SKM-1 (cell line): ENCODE measurements around the gene SNX5.

Source experiments
- DNase-seq: peaks from one replicate; lab custom pipeline; 2025; ENCODE audit not compliant: unreplicated experiment; lab: John Stamatoyannopoulos, UW

Gene SNX5

DNA sequence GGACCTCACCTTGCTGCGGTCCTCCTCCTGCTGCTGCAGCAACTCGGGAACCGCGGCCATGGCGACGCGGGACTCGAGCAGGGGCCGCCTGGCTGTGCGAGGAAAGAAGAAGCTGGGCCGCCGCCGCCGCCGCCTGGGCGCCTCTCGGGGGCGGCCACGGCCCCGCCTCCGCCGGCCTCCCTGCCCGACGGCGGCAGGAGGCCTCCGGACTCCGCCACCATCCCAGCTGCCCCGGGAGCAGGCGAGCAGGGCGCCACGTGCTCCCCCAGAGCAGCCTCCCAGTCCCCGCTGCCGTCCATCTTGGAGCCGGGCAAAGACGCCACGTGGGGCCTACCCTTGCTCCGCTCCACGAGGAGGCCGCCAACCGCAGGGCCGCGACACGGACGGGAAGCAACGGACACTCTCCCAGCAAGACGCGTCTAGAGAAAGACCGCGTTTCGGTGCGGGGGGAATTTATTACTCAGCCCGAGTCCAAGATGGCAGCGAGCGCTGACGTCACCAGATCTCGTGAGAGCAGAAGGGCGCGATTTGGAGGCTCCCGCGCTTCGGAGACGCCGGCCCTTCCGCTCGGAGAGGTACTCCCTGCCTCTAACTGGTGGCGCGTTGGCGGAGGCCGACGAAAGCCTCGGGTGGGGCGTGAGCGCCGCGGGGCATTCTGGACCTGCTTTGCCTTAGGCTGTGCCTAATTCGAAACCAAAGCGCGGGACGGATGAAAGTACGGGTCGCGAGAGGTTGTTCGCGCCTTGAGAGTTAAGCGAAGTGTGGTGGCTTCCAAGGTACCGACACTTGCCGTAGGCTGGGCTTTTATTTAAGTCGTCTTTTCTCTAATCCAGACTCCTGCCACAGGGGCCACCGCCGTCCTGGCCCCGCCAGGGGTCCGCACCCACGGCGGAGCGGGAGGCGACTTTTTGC is at the start of gene SNX5, which contains the start of gene MGME1:
TSS of gene SNX5 (minus strand) at position 429 of the 912 bp plus-strand sequence. CDS start at position 60, 369 bp downstream.
TSS of gene MGME1 (plus strand) at position 653 of the 912 bp plus-strand sequence. CDS start 842 bp downstream, outside the sequence.
- DNase-seq: peak; percentile 57

DNA sequence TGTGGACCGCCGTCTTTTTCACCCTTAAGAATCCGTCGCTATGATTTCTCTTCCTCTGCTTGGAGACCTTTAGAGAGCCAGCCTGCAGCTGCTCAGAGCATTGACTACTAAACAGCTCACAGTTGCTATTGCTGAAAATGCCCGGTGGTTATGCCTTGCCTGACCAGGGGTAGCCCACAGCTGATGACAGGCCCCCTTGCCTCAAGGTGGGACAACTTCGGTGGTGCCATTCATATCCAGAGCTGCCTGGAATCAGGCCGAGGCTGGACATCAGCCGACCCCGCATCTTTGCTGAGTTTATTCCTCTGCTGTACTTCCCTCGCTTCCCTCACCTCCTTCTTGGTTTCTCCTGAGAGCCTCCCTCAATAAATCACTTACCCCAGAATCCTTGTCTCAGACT is 49.5 kb upstream of the SNX5 start:
- DNase-seq: no peak

DNA sequence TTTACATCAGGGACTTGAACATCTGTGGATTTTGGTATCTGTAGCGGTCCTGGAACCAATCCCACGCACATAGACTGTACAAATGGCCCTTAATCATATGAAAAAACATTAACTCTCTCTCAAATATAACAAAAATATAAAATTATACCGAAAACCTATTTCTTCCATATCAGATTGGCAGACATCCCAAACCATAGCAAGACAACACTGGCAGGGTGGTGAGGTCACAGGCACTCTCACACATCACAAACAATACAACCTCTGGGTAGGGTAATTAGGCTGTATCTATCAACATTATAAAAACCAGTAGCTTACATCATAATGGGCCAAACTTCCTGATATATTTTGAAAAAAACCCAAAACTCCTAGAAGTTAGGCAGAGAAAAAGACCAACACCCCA is 48.2 kb upstream of the SNX5 start:
- DNase-seq: no peak

DNA sequence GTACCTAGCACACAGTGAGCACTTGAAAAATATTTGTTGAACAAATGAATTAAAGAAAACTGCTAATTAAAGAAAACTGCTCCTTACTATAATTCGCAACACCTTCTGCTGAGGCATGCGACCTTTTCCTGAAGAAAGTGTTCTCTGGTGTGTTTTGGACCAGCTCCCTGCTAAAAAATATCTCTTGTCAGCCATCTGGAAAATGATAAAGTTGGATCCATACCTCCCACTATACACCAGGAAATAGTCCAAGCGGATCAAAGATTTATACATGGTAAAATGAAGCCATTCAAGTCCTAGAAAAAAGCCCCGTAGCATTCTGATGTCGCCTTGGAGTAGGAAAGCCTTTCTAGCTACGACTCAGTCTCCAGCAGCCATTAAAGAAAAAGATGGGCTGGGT is 45.8 kb upstream of the SNX5 start:
- DNase-seq: no peak

DNA sequence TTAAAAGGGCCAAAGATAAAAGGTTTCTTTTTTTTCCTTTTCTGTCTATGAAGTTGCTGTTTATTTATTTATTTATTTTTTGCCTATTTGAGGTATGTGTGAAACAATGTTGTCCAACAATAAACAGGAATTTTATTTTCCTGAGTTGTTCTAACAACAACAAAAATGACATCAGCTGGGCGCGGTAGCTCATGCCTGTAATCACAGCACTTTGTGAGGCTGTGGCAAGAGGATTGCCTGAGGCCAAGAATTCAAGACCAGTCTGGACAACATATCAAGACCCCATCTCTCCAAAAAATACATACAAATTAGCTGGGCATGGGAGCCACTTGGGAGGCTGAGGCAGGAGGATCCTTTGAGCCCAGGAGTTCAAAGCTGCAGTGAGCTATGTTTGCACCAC is 44.3 kb upstream of the SNX5 start:
- DNase-seq: no peak

DNA sequence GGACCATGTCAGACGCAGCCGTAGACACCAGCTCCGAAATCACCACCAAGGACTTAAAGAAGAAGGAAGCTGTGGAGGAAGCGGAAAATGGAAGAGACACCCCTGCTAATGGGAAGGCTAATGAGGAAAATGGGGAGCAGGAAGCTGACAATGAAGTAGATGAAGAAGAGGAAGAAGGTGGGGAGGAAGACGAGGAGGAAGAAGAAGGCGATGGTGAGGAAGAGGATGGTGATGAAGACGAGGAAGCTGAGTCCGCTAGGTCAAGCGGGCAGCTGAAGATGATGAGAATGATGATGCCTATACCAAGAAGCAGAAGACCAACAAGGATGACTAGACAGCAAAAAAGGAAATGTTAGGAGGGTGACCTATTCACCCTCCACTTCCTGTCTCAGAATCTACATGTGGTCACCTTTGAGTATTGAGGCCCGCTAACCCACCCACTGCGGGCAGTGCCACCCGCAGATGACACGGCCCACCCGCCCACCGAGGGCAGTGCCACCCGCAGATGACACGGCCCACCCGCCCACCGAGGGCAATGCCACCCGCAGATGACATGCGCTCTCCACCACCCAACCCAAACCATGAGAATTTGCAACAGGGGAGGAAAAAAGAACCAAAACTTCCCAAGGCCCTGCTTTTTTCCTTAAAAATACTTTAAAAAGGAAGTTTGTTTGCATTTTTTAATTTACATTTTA is 43.5 kb upstream of the SNX5 start:
- no peak for DNase-seq

DNA sequence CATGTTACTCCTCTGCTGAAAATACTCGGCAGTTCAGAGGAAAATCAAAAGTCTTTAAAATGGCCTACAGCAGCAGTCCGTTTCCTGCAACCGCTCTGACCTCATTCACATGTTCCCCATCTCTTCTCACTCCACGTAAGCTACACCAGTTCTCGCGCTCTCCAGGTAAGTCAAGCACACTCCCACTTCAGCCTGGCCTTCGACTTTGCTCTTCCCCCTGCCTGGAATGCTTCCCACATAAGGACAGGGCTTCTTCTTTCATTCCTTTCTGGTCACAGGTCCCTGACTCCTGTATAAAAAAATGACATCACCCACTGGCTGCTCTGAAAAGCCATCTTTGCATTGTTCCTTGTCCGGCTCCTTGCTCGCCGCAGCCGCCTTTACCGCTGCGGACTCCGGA is 42.9 kb upstream of the SNX5 start:
- DNase-seq: no peak

DNA sequence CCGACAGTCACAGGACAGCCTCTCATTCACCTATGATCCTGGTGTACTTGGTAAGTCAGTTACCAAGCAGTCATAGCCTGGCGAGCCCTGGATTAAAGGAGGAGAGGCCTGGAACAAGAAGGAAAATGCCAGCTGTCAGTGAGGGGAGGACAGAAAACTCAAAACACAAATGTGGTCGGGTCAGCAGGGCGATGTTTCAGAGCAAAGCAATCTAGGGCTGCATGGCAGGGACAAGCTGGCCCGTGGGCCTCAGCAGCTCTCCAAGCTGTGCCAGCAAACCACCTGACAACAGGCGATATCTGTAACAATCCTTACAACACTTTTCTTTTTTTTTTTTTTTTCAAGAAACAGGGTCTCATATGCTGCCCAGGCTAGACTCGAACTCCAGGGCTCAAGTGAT is 40.5 kb upstream of the SNX5 start:
- no peak for DNase-seq

DNA sequence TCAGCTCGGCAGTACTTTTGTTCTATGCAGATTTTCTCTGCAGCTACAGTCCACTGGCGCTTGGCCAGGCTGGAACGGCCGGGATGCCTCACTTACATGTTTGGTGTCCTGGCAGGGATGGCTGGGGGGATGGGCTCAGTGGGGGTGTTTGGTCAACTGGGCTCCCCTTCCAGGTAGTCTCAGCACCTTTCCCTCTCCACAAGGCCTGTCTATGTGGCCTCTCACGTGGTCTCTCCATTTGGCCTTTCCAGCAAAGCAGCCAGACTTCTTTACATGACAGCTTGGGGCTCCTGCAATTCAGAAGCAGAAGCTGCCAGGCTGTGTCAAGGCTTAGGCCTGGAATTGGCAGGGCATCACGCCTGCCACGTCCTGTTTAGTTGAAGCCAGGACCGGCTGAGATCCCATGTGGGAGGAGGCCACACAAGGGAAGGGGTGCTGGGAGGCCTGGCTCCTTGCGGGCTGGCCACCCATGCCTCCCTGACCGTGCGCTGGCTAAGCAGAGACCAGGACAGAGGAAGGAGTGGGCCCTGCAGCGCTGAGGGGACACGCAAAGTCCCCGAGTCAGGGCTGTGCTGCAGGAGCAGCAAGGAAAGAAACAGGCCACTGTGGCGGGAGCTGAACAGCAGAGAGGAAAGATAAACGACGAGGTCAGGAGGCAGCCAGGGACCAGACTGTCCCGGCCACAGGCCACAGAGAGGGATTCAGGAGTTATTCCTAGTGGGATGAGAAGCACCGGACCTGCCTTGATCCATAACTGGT is 39.1 kb upstream of the SNX5 start:
- no peak for DNase-seq

DNA sequence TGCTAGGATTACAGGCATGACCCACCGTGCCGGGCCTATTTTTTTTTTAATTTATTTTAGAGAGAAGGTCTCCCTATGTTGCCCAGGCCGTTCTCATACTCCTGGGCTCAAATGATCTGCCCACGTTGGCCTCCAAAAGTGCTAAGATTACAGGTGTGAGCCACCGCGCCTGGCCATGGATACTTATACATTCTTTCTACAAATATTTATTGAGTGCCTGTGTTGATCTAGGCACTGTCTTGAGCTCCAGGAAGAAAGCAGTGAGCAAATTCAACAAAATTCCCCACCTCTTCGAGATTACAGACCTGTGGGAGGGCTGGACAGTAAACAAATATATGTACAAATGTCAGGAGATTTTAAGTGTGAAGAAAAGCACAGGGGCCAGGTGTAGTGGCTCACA is 38.1 kb upstream of the SNX5 start:
- no peak for DNase-seq

DNA sequence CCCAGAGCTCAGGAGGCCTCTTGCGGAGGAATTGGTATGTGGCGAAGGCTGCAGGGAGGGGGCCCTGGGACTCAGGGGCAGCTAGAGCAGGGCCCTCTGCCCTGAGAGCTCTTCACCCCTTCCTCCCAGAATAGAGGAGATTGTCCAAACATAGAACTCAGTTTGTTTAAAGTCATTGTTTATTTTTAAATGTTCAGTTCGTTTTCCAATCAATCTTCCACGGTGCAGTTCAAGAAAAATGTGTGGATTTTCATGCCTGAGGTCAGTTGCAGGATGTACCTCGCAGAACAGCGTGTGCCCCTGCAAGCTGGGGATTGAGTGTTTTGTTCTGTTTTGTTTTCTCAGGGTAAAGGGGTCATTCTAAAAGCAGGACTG is 37.4 kb upstream of the SNX5 start:
- DNase-seq: no peak

DNA sequence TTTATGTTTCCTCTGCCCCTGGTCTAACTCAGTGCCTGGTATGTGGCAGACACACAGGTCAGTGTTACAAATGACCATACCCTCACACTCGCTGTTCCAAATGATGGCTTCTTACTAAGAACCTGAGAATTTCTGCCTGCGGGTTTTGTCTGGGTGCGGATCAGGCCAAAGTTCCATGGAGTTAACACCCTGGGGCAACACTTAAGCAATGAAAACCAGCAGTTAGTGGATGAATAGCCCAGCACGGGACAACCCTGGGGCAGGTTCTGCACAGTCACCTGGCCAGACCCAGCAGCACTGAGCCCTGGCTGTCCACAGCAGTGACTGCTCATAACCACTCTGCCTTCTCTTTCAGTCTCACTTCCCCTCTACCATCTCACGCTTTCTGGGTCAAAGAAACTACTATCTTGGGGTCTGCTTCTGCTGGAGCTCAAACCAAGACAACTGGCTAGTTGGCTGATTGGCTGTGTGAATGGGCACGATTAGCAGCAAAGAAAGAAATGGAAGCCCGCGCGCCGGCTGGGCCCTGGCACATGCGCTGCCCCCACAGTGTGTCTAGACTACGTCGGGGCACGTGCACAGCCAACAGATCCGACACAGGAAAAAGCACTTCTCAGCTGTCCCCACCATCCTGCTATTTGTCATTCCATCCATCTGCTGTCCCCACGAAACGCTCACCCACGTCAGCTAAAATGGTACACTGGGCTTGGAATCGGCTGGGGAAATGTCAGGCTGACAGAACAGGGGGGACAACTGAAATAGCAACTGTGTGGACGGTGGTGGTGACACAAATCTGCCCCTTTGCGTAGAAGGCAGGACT is 36.8 kb upstream of the SNX5 start:
- DNase-seq: no peak

DNA sequence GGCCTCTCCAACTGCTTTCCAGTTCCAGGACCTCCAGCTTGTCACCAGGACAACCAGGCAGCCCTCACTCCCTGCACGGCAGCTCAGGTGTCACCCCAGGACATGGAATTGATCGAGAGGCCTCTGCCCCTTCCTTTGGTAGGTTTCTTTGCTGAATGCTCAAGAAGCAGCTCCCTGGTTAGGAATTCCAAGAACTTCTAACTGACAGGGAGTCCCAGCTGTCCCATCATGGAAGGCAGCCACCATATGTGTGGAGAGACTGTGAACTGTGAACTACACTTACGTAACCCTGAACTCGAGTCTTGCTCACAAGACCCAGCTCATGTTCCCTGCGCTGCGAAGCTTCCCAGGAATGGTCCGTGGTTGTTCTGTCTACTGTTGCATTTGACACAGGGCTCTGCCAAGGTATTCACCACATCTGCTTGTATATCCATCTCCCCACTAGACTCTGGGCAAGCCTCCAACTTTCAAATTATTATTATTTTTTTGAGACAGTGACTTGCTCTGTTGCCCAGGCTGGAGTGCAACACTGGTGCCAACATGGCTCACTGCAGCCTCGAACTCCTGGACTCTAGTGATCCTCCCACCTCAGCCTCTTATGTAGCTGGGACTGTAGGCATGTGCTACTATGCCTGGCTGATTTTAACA is 35.9 kb upstream of the SNX5 start:
- DNase-seq: no peak

DNA sequence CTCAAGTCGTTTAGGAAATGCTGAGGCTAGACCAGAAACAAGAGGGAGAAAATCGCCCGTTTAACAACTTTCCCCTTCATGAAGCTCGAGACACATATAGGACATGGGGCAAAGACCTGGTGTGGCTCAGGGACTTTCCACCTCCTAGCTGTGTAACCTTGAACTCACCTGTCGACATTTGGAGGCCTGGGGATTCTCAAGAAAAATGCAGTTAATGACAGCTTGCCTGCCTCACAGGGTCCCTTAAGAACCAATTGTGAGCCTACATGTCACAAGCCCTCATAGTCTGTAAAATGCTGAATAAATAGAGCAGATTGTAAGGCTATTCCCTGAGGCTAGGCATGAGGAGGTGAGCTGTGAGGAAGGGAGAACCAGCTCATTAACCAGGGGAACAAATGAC is 35.3 kb upstream of the SNX5 start:
- no peak for DNase-seq

DNA sequence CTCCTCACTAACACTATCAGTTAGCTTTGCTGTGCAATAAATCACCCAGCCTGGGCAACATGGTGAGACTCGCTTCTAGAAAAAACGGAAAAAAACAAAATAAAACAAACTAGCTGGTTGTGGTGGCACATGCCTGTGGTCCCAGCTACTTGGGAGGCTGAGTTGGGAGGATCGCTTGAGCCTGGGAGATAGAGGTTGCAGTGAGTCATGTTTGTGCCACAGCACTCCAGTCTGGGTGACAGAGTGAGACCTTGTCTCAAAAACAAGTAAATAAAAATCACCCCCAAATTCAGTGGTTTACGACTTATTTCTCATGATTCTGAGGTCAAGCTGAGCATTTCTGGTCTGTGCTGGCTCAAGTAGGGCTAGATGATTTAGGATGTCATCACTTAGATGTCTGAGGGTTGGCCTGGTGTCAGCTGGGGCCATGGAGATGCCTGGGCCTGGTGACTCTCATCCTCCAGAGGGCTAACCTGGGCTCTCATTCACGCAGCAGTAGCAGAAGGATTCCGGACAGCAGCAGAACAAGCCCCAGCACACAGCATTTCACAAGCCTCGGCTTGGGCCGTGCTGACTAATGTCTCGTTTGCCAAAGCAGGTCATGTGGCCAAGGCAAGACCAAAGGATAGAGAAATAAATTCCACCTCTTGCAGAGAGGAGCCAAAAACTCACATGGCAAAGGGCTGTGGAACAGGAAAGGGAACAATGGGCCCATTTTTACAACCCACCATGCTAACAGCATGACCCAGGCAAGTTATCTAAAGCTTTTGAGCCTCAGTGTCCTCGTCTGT is 32.7 kb upstream of the SNX5 start:
- DNase-seq: no peak

DNA sequence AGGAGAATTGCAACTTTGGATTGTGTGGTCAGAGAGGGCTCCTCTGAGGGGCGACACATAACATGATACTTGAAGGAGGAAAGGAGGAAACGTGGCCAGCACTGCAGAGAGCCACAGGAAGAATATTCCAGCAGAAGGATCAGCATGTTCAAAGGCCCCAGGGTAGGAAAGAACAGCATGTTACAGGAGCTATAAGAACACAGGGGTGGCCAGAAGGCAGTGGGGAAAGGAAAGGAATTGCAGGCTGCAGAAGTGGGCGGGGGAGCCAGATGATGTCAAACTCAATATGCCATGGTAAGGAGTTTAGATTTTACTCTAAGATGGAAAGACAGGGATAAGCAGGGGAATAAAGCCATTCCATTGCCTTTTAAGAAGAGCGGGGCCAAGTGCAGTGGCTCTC is 31.0 kb upstream of the SNX5 start:
- DNase-seq: no peak

DNA sequence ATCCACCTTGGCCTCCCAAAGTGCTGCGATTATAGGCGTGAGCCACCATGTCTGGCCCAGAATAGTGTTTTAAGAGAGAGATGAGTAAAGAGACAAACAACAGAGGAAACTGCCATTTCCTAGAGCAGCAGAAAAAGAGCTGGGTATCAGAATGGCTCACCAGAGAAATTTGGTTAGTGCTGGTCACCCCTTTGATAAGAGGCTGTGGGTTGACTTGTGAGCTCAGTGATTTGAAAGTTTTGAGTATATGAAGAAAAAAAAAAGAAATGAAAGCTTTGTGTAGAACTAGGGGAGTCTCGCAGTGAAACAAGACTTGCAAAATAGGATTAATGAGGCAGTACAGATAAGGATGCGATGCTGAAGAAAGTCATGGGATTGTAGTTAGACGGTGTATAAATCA is 29.9 kb upstream of the SNX5 start:
- DNase-seq: no peak

DNA sequence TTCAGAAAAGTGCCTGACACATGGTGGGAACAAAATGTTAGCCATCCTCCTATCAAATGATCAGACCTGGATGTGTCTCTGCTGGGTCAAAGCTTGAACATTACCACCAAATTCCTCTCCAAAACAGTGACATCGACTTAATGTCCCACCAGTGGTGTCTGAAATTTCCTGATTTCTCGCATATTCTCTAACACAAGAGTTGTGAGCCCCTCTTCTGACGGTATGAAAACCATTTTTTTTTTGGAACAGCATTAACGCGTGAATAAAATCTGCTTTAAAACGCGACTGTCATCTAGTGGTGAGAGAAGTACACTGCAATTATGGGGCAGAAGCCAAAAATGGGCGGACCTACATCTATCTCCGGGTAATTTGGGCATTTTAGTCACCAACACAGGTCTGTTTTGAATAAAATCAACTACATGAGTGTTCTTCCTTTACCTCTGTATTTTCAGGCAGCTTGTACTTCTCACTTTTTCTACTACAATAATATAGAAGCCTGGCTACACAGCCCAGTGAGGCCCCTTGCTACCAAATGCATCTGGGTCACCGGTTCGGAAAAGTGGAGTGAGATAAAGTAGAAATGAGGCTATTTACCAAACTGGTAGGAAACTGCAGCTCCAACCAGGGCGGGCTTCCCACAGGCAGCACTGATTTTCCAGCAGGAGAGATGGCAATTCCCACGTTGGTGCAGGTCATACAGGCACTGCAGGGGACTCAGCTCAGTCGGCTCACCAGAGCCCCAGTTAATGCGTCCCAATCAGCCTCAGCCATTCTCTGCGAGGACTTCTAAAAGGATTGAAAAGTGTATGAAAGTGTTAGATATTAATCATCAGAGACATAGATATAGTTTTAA is 27.6 kb upstream of the SNX5 start:
- DNase-seq: no peak

DNA sequence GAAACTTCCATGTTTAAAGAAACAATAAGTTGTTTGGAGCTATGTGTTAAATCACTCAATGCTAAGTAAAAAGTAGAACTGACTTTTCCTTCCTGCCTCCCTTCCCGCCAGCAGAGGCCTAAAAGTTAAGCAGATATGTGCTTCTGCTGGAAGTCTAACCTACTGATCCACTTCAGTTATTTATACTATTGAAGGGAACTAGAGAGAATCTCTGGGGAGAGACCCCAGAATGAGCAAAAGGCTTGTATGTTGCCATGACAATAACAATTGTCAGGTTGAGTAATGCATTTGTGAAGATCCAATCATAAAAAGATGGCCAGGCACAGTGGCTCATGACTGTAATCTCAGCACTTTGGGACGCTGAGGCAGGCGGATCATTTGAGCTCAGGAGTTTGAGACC is 25.0 kb upstream of the SNX5 start:
- DNase-seq: no peak
